ENCODE data around the gene MARF1. TPM values are rescaled to one million over a fixed set of nuclear protein-coding genes. Genes with fewer than 3 reads are reported as not detected.
"Not testable (repeated sequence)": the region's sequence is repeated elsewhere in the genome, so short reads cannot be mapped to it uniquely, and the experiment has no call there.

MARF1 gene
- polyA plus RNA-seq, 3 donors, result 5.7 to 39.9 (median 9.8) TPM

- peaks cover 23% of the 10 kb centered on the region for H3K4me1 Mint-ChIP-seq
- H3K27ac ChIP-seq (ENCODE audit: low read depth in 1 of 2, low read length in 2 of 2); H3K4me2 ChIP-seq (replicated peaks; ENCODE audit: extremely low read depth, low read length, poor library complexity, severe bottlenecking); H3K27me3 Mint-ChIP-seq (ENCODE audit: low read depth in 3 of 3); H3K9ac ChIP-seq (ENCODE audit: insufficient read depth, low read length, poor library complexity, severe bottlenecking); H3K36me3 ChIP-seq (replicated peaks in 1 of 2; ENCODE audit: control insufficient read depth in 1 of 2, insufficient read depth in 2 of 2, low read length in 2 of 2); H3K4me3 ChIP-seq (replicated peaks in 1 of 3; ENCODE audit: low read depth in 2 of 3, low read length in 3 of 3); H3K27me3 ChIP-seq (ENCODE audit: control insufficient read depth in 2 of 2, insufficient read depth in 2 of 2, low read length in 2 of 2); H3K9me3 Mint-ChIP-seq; H2AFZ ChIP-seq (ENCODE audit: insufficient read depth, low read depth, low read length, poor library complexity, severe bottlenecking); H3K9me3 ChIP-seq (replicated peaks in 1 of 2; ENCODE audit: control insufficient read depth in 1 of 2, insufficient read depth in 1 of 2, low read length in 2 of 2); H3K36me3 Mint-ChIP-seq; H3K4me3 Mint-ChIP-seq: not testable (repeated sequence)
- Histone ChIP-seq H3K79me2 (ENCODE audit: insufficient read depth, low read length) (peaks cover 28% of the 10 kb centered on the region), H4K20me1 (ENCODE audit: insufficient read depth, low read length) (peaks cover 22% of the 10 kb centered on the region), H3K4me1 (ENCODE audit: control insufficient read depth in 1 of 2, insufficient read depth in 2 of 2, low read length in 2 of 2) (peaks cover 24 to 36% of the 10 kb centered on the region in 2 donors)
- H3K27ac Mint-ChIP-seq, result peak overlapping the region in 1 of 7 donors; percentile 35
- DNase-seq, result peak in 1 of 3 donors; percentile 51
- 94% methylated on average over 4 of the region's 10 CpGs for WGBS (ENCODE audit: insufficient coverage)
- intact Hi-C loops (cut with micrococcal nuclease), result loop anchor here (5.0 to 10.0 kb wide), 4 partner anchors 37 to 1010 kb away; partner anchors contain the start of genes BFAR (in 1 of the 2), CEP20 (in 1 of the 2) and PARN (in 1 of the 2)
These were observed 2.1 kb upstream of the MARF1 start for GRCh38 chr16:15644962-15645465.

- peaks cover 34% of the 10 kb centered on the region for H3K79me2 ChIP-seq (ENCODE audit: insufficient read depth, low read length)
- peaks cover 26% of the 10 kb centered on the region for H4K20me1 ChIP-seq (ENCODE audit: insufficient read depth, low read length)
- H3K4me3 ChIP-seq (replicated peaks in 1 of 3; ENCODE audit: low read depth in 2 of 3, low read length in 3 of 3), result peak overlapping the region in 1 of 3 experiments; percentile 88
- H2AFZ ChIP-seq (ENCODE audit: insufficient read depth, low read depth, low read length, poor library complexity, severe bottlenecking), result no peak overlapping the region
- TF ChIP-seq CTCF (IDR thresholded peaks at IDR 0.05), result no peak
- Mint-ChIP-seq H3K27me3 (ENCODE audit: low read depth in 3 of 3) (peaks cover 0 to 4% (median 0%) of the 10 kb centered on the region in 3 donors), H3K9me3 (no peaks in the 10 kb centered on the region), H3K4me3 (no peak overlapping the region), H3K27ac (peak overlapping the region in 4 of 7 donors; percentile 98 to 99 (median 98)), H3K4me1 (peaks cover 21% of the 10 kb centered on the region), H3K36me3 (peaks cover 4 to 10% of the 10 kb centered on the region in 2 donors)
- WGBS (ENCODE audit: insufficient coverage), result no CpG with 5 or more reads among the region's 9 CpGs
- no peaks in the 10 kb centered on the region for H3K36me3 ChIP-seq (replicated peaks in 1 of 2; ENCODE audit: control insufficient read depth in 1 of 2, insufficient read depth in 2 of 2, low read length in 2 of 2)
- H3K4me2 ChIP-seq (replicated peaks; ENCODE audit: extremely low read depth, low read length, poor library complexity, severe bottlenecking), result peak overlapping the region; percentile 86
- H3K9me3 ChIP-seq (replicated peaks in 1 of 2; ENCODE audit: control insufficient read depth in 1 of 2, insufficient read depth in 1 of 2, low read length in 2 of 2), result no peaks in the 10 kb centered on the region
- no peaks in the 10 kb centered on the region for H3K27me3 ChIP-seq (ENCODE audit: control insufficient read depth in 2 of 2, insufficient read depth in 2 of 2, low read length in 2 of 2)
- H3K27ac ChIP-seq (ENCODE audit: low read depth in 1 of 2, low read length in 2 of 2), result peak overlapping the region in 1 of 2 donors; percentile 98
- intact Hi-C loops (cut with micrococcal nuclease), result loop anchor here (5.0 to 10.0 kb wide), 4 partner anchors 38 to 1010 kb away; partner anchors contain the start of genes BFAR (in 1 of the 2), CEP20 (in 1 of the 2) and PARN (in 1 of the 2)
- peaks cover 21 to 30% of the 10 kb centered on the region in 2 donors for H3K4me1 ChIP-seq (ENCODE audit: control insufficient read depth in 1 of 2, insufficient read depth in 2 of 2, low read length in 2 of 2)
- DNase-seq, result no peak
- H3K9ac ChIP-seq (ENCODE audit: insufficient read depth, low read length, poor library complexity, severe bottlenecking), result peak overlapping the region; percentile 91
These were observed 1.5 kb upstream of the MARF1 start for GRCh38 chr16:15644267-15644961.
